ENCODE measurements around the gene OPA1.

DNA sequence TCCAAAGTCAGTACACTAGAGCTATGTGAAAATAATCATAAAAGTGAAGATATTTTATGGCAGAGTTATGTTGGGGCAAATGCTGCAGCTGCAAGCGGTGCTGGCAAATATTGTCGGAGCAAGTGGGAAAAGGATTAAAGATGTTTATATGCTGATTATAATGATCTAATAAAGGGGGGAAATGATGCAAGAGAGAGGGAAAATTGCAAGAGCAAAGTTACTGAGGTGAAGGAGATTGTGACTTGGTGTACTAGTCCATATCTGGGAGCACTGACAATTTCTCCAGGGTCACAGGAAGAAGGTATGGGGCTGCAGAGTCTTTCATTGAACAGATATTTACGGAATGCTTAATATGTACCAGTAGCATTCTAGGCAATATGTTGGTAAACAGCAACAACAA is 45.8 kb downstream of the OPA1 start:
- no peak for TF ChIP-seq ZNF274 (CRISPR knock-in tag; IDR thresholded peaks at IDR 0.05)
- TF ChIP-seq NFIB (CRISPR knock-in tag; IDR thresholded peaks at IDR 0.05; ENCODE audit: borderline replicate concordance) = no peak
- no peak for TF ChIP-seq ZNF232 (CRISPR knock-in tag; IDR thresholded peaks at IDR 0.05; ENCODE audit: borderline replicate concordance)
- no peak for TF ChIP-seq MED8 (CRISPR knock-in tag; IDR thresholded peaks at IDR 0.05; ENCODE audit: insufficient replicate concordance)
- no peak for TF ChIP-seq EP300 (IDR thresholded peaks at IDR 0.05; ENCODE audit: low read depth in 2 of 2, low read length in 2 of 2)
- no peak for TF ChIP-seq EP300 (CRISPR knock-in tag; IDR thresholded peaks at IDR 0.05; ENCODE audit: borderline replicate concordance)
- TF ChIP-seq, protein P1, sequence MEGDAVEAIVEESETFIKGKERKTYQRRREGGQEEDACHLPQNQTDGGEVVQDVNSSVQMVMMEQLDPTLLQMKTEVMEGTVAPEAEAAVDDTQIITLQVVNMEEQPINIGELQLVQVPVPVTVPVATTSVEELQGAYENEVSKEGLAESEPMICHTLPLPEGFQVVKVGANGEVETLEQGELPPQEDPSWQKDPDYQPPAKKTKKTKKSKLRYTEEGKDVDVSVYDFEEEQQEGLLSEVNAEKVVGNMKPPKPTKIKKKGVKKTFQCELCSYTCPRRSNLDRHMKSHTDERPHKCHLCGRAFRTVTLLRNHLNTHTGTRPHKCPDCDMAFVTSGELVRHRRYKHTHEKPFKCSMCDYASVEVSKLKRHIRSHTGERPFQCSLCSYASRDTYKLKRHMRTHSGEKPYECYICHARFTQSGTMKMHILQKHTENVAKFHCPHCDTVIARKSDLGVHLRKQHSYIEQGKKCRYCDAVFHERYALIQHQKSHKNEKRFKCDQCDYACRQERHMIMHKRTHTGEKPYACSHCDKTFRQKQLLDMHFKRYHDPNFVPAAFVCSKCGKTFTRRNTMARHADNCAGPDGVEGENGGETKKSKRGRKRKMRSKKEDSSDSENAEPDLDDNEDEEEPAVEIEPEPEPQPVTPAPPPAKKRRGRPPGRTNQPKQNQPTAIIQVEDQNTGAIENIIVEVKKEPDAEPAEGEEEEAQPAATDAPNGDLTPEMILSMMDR (CRISPR knock-in tag; IDR thresholded peaks at IDR 0.05) = no peak
- no peak for TF ChIP-seq ZNF605 (CRISPR knock-in tag; IDR thresholded peaks at IDR 0.05)
- no peak for TF ChIP-seq ZNF317 (CRISPR knock-in tag; IDR thresholded peaks at IDR 0.05)
- TF ChIP-seq, protein P2, sequence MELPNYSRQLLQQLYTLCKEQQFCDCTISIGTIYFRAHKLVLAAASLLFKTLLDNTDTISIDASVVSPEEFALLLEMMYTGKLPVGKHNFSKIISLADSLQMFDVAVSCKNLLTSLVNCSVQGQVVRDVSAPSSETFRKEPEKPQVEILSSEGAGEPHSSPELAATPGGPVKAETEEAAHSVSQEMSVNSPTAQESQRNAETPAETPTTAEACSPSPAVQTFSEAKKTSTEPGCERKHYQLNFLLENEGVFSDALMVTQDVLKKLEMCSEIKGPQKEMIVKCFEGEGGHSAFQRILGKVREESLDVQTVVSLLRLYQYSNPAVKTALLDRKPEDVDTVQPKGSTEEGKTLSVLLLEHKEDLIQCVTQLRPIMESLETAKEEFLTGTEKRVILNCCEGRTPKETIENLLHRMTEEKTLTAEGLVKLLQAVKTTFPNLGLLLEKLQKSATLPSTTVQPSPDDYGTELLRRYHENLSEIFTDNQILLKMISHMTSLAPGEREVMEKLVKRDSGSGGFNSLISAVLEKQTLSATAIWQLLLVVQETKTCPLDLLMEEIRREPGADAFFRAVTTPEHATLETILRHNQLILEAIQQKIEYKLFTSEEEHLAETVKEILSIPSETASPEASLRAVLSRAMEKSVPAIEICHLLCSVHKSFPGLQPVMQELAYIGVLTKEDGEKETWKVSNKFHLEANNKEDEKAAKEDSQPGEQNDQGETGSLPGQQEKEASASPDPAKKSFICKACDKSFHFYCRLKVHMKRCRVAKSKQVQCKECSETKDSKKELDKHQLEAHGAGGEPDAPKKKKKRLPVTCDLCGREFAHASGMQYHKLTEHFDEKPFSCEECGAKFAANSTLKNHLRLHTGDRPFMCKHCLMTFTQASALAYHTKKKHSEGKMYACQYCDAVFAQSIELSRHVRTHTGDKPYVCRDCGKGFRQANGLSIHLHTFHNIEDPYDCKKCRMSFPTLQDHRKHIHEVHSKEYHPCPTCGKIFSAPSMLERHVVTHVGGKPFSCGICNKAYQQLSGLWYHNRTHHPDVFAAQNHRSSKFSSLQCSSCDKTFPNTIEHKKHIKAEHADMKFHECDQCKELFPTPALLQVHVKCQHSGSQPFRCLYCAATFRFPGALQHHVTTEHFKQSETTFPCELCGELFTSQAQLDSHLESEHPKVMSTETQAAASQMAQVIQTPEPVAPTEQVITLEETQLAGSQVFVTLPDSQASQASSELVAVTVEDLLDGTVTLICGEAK (IDR thresholded peaks at IDR 0.05) = no peak
- TF ChIP-seq, protein P2 (CRISPR knock-in tag; IDR thresholded peaks at IDR 0.05) = no peak
- TF ChIP-seq BHLHE40 (IDR thresholded peaks at IDR 0.05; ENCODE audit: low read length) = no peak
- no peak for TF ChIP-seq ZNF329 (CRISPR knock-in tag; IDR thresholded peaks at IDR 0.05; ENCODE audit: low read depth)
